ENCODE measurements around the gene TNNC1.

DNA sequence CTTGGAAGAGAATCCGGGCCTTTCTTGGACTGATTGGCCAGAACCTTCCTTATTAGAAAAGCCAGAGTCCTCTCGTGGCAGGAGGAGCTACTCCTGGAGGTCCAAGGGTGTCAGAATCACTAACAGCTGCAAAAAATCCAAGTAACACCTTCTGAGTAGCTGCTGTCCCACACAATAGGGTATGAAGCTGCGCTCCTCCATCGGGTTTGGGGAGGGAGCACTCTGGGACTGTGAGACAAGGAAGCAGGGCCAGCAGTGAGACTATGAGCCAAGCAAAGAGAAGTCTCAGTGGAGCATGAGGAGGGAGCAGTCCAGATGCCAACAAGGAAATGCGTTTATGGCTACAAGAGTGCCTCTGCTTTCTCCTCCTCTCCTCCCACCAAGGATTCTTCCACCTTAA lies 30.7 kb downstream of the TNNC1 start:
- TF ChIP-seq, protein P1, sequence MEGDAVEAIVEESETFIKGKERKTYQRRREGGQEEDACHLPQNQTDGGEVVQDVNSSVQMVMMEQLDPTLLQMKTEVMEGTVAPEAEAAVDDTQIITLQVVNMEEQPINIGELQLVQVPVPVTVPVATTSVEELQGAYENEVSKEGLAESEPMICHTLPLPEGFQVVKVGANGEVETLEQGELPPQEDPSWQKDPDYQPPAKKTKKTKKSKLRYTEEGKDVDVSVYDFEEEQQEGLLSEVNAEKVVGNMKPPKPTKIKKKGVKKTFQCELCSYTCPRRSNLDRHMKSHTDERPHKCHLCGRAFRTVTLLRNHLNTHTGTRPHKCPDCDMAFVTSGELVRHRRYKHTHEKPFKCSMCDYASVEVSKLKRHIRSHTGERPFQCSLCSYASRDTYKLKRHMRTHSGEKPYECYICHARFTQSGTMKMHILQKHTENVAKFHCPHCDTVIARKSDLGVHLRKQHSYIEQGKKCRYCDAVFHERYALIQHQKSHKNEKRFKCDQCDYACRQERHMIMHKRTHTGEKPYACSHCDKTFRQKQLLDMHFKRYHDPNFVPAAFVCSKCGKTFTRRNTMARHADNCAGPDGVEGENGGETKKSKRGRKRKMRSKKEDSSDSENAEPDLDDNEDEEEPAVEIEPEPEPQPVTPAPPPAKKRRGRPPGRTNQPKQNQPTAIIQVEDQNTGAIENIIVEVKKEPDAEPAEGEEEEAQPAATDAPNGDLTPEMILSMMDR (IDR thresholded peaks at IDR 0.05) = no peak
- TF ChIP-seq ZFX (IDR thresholded peaks at IDR 0.05; ENCODE audit: borderline replicate concordance) = no peak

Data from 22Rv1 (cell line).